NCI-H82 treated with DMSO at 0.1 percent for 48 hours (cell line): ENCODE measurements around the gene POLK.

ENCODE experiments used
- DNase-seq: peaks from one replicate; lab custom pipeline; 2025; ENCODE audit not compliant: unreplicated experiment; lab: John Stamatoyannopoulos, UW

Gene POLK

DNA sequence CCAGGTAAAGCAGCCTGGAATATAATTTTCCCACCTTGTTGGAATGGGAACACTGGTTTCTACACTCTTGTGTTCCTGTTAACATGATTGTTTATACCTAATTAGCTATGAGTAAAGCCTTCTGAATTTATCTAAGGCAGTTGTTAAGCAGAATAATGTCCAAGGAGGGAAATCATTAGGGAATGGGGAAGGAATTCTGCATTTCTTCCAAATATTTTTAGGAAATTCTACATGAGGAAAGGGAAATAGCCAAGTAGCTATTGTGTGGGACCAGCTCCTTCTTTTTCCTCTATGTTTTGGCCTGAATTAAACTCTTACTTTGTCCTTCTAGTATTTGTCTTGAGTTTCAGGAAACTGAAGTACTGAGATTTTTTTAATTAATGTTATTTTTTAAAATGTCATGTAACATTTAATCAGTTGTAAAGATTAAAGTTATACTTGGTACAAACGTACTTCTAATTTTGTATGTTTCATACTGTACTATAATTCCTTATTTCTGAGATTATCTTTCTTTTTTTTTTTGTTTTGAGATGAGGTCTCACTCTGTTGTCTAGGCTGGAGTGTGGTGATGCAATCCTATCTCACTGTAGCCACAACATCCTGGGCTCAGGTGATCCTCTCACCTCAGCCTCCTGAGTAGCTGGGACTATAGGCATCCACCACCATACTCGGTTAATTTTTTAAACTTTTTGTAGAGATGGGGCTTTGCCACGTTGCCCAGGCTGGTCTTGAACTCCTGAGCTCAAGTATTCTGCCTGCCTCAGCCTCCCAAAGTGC is 128.0 kb downstream of the POLK start:
- DNase-seq = no peak

DNA sequence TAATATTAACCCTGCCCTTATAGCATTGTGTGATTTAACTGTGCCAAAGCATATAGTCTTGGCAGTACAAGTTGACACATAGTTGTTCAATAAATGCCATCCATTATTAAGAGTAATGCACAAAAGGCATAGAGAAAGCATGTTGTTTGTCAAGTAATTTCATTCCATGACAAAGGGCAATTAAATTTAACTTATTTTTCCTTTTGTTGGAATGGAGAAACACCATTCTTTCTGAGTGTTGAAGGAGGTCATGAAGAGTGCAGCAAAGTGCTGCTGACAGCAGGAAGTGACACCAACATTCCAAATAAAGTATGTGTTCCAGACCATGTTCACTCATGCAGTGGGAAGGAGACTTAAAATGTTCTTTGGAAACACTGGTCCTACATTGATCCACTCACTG is 128.7 kb downstream of the POLK start:
- no peak for DNase-seq

DNA sequence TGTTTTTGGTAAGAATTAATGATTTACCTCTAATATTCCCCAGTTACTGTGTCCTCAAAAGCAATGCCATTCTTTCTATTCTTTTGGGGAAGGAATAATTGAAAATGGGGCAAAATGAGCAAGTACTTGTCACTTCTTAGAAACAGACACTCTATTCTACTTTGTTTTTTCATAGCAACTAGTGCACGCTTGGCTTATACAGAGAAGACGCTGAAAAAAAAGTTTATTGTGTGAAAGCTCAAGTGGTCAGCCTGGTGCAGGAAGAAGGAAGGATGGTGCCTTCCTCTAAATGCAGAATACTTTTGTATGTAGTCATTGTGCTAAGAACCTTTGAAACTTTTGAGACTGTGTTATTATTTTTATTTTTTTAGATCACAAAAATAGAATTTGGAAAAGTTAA is 129.1 kb downstream of the POLK start:
- DNase-seq = no peak

DNA sequence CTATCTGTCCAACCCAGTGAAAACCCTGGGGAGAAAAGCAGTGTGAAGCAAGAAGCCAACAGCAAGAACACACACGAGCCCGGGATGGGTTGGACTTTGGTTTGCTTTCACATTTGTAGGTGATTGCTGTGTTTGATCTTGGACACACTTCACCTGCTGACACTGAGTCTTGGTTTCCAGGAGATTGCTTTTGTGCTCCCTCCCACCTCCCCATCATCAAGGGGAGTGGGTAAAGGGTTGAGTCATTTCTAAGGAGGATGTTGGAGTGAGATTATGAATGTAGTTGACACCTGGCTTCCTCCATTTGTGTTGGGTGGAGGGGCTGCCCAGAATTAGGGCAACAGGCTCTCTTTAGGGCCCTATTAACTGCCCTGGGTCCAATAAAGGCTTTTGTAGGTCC is 137.0 kb downstream of the POLK start:
- no peak for DNase-seq
